AG10803 (cell line): ENCODE measurements around the gene TSPAN33.
"Not testable (repeated sequence)": the region's sequence is repeated elsewhere in the genome, so short reads cannot be mapped to it uniquely, and the experiment has no call there.

ENCODE experiments used
- DNase-seq: peaks from one replicate; pipeline ENCODE4 v3.0.0; 2010; ENCODE audit warnings: low read depth
- H3K4me3 ChIP-seq: 2 replicates; pipeline ENCODE4 v1.5.1; 2011; ENCODE audit warnings: mild to moderate bottlenecking, low read length, control low read depth
- CTCF ChIP-seq: conservative IDR thresholded peaks from 2 replicates; pipeline ENCODE4 v1.5.1; 2011; ENCODE audit warnings: mild to moderate bottlenecking, low read length, control low read depth, inconsistent platforms

TSPAN33 gene

GRCh38 chr7:129218514-129219062, 74.1 kb downstream of the TSPAN33 start:
- peak; percentile 89 for TF ChIP-seq CTCF
- no peak overlapping the region for H3K4me3 ChIP-seq
- peak; percentile 73 for DNase-seq

- DNase-seq, H3K4me3 ChIP-seq: not testable (repeated sequence)
Measured at GRCh38 chr7:129219166-129219565, 74.7 kb downstream of the TSPAN33 start.
